22Rv1 (cell line): ENCODE results near the gene TXNDC11.

Source experiments
- H3K27ac ChIP-seq: fragments of 450-650 bp; 2 replicates; pipeline ENCODE4 v1.5.1; 2017
- ZFX ChIP-seq: fragments of 450-650 bp; IDR thresholded peaks from 2 replicates; pipeline ENCODE4 v1.6.1; 2017; ENCODE audit warnings: antibody characterized with exemption, borderline replicate concordance
- TF ChIP-seq, protein P1 (sequence below): fragments of 450-650 bp; IDR thresholded peaks from 2 replicates; pipeline ENCODE4 v1.5.1; 2017; ENCODE audit warnings: mild to moderate bottlenecking

TXNDC11 gene

DNA sequence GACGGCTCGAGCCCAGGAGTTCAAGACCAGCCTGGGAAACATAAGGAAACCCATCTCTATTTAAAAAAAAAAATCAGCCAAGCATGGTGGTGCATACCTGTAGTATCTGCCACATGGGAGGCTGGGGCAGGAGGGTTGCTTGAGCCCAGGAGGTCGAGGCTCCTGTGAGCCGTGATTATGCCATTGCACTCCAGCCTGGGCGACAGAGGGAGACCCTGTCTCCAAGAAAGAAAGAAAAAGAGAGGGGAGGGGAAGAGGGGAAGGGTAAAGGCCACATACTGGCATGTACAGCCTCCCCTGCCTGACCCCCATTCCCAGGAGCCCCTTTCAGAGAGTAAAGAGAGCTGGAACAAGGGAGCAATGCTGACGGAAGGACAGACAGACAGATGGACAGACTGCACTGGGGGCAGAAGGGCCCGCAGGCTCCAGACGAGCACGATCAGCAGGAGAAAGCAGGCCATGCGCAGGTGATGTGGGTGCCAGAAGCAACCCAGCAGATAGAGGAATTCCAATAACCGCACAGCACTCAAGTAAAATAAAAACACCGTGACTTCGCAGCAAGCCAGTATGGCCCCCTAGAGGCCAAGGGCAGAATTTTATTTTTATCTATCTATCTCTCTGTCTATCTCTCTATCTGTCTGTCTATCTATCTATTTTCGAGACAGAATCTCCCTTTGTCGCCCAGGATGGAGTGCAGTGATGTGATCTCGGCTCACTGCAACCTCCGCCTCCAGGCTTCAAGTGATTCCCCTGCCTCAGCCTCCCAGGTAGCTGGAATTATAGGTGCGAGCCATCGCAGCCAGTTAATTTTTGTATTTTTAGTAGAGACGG lies 101.5 kb downstream of the TXNDC11 start:
- peak overlapping the region; percentile 15; the same call in 1 of the 2 replicates for H3K27ac ChIP-seq
- TF ChIP-seq, protein P1, sequence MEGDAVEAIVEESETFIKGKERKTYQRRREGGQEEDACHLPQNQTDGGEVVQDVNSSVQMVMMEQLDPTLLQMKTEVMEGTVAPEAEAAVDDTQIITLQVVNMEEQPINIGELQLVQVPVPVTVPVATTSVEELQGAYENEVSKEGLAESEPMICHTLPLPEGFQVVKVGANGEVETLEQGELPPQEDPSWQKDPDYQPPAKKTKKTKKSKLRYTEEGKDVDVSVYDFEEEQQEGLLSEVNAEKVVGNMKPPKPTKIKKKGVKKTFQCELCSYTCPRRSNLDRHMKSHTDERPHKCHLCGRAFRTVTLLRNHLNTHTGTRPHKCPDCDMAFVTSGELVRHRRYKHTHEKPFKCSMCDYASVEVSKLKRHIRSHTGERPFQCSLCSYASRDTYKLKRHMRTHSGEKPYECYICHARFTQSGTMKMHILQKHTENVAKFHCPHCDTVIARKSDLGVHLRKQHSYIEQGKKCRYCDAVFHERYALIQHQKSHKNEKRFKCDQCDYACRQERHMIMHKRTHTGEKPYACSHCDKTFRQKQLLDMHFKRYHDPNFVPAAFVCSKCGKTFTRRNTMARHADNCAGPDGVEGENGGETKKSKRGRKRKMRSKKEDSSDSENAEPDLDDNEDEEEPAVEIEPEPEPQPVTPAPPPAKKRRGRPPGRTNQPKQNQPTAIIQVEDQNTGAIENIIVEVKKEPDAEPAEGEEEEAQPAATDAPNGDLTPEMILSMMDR, result peak; percentile 88
- no peak for TF ChIP-seq ZFX

DNA sequence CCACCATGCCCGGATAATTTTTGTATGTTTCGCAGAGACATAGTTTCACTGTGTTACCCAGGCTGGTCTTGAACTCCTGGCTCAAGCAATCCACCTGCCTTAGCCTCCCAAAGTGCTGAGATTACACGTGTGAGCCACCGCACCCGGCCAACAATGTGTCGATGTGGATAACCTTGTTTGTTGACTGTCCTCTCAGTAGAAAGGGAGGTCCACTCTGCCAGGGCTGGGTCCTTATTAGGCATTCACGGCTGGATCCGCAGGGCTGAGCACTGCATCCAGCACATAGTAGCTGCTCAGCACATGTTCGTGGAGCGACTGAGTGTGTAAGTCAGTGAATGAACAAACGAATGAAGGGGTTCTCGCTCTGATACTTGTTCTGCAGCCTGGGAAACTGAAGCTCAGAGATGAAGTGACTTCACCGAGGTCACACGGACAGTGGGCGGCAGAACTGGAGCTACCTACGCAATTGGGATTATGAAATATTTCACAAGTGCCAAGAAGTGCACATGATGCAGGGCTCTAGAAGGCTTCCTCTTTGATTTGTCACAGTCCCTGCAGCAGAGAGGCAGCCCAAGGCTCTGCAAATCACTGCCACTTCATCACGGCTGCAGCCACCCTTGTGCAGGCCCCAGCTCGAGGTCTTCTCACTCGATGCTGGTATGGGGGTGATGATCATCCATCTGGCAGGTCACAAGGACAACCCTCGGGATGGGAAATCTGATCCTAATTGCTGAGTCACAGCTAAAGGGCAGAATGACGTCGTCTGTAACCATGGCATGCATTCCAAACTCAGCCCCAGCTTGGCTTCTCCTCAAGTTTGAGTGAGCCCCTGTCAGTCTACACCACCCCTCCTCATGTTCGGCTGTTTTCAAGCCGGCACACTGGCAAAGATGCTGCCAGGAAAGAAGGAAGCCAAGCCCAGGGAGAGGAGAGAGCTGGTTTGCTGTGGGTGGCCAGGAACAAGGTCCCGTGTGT lies 102.4 kb downstream of the TXNDC11 start:
- peak overlapping the region; percentile 15; the same call in 1 of the 2 replicates for H3K27ac ChIP-seq
- TF ChIP-seq ZFX, result no peak
- TF ChIP-seq, protein P1, result no peak

DNA sequence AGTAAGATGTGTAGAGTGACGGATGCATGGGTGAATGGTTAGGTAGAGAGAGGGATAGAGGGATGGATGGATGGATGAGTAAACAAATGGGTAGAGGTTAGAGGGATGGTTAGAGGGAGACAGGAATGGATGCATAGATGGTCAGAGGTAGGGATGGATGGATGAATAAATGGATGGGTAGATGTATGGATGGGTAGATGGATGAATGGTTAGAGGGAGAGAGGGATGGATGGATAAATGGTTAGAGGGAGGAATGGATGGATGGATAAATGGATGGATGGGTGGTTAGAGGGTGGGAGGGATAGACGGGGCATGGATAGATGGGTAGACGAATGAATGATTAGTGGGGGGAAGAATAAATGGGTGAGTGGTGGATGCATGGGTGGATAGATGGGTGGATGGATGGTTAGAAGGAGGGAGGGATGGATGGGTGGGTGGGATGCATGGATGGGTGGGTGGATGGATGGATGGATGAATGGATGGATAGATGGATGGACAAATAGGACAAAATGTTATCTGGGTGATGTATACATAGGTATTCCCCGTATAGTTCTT lies 103.6 kb downstream of the TXNDC11 start:
- H3K27ac ChIP-seq, result no peak overlapping the region
- TF ChIP-seq, protein P1, result no peak
- TF ChIP-seq ZFX, result no peak

DNA sequence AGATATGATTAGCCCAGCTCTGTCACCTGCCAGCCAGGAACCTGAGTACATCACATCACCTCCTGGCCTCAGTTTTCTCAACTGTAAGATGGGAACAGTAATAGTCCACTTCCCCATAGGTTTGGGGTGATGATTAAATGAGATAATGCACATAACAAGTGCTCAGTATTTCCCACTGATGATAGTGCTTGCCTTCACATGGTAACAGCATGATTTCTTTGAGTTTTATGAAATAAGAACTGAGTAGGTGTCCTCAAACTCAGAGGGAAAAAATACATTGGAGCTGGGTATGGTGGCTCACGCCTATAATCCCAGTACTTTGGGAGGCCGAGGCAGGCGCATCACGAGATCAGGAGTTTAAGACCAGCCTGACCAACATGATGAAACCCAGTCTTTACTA lies 104.5 kb downstream of the TXNDC11 start:
- H3K27ac ChIP-seq, result no peak overlapping the region
- TF ChIP-seq ZFX, result no peak
- TF ChIP-seq, protein P1, result no peak

DNA sequence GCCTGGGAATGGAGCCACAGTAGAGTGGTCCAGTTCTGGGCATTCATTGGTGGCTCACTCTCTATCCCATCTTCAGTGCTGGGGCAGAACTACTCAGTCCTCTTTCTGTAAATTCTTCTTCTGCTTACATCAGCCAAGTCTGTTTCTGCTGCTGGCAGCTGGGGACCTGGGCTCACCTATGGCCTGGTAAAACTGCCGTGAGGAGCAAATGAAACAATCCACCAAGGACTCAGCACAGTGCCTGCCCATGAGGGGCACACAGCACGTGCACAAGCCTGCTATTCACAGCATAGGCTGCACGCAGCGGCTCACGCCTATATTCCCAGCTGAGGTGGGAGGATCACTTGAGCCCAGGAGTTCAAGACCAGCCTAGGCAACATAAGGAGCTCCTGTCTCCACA lies 105.3 kb downstream of the TXNDC11 start:
- TF ChIP-seq ZFX, result no peak
- TF ChIP-seq, protein P1, result no peak
- H3K27ac ChIP-seq, result no peak overlapping the region

DNA sequence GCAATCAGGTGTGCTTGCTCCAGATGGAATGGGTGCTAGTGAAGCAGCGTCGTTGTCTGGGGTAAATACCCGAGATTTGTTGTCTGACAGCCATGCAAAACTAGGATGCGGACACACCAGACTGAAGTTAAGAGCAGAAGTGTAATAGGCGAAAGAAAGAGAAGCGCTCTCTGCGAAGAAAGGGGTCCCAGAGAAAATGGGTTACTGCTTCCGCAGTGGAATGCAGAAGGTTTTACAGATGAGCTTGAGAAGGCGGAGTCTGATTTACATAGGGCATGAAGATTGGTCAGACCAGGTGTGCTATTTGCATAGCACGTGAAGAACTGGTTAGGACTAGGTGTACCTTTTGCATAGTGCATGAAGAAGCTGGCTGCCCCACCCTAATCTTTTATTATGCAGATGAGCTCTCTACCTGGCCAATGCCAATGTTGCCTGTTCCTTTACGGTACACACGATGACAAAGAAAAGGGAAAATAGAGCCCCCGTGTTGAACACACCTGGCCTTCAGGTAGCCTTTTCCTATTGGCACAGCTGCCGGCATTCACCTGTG lies 106.4 kb downstream of the TXNDC11 start:
- H3K27ac ChIP-seq, result peak overlapping the region; percentile 49
- TF ChIP-seq, protein P1, result no peak
- TF ChIP-seq ZFX, result no peak
